Measurements from ENCODE around the gene UBE2V1.

DNA sequence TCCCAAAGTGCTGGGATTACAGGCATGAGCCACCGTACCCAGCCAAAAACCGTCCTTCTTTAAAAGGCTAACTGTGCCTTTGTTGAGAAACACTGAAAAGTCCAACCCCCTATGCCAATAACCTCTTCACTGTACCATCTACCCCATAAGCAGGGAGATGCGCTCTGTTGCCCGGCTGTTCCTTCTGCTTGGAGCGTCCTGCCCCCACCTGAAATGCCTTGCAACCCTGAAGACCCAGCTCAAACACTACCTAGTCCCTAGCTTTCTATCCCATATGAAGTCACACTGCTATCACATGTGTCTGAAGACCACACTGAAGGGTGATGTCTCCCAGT, 27.8 kb downstream of the UBE2V1 start:
- TF ChIP-seq RFX5 (IDR thresholded peaks at IDR 0.05; ENCODE audit: low read depth, low read length) = no peak
- no peak for TF ChIP-seq EZH2 (IDR thresholded peaks at IDR 0.05; ENCODE audit: borderline replicate concordance, control insufficient read depth, low read depth, low read length)
- TF ChIP-seq HDAC6 (IDR thresholded peaks at IDR 0.05; ENCODE audit: unreplicated experiment) = no peak
- TF ChIP-seq, protein P1, sequence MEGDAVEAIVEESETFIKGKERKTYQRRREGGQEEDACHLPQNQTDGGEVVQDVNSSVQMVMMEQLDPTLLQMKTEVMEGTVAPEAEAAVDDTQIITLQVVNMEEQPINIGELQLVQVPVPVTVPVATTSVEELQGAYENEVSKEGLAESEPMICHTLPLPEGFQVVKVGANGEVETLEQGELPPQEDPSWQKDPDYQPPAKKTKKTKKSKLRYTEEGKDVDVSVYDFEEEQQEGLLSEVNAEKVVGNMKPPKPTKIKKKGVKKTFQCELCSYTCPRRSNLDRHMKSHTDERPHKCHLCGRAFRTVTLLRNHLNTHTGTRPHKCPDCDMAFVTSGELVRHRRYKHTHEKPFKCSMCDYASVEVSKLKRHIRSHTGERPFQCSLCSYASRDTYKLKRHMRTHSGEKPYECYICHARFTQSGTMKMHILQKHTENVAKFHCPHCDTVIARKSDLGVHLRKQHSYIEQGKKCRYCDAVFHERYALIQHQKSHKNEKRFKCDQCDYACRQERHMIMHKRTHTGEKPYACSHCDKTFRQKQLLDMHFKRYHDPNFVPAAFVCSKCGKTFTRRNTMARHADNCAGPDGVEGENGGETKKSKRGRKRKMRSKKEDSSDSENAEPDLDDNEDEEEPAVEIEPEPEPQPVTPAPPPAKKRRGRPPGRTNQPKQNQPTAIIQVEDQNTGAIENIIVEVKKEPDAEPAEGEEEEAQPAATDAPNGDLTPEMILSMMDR (IDR thresholded peaks at IDR 0.05 in 2 of 3, conservative IDR thresholded peaks at IDR 0.05 in 1 of 3; ENCODE audit: control insufficient read depth in 2 of 3, extremely low read depth in 1 of 3, insufficient read depth in 1 of 3, low read depth in 3 of 3, low read length in 3 of 3) = no peak
- TF ChIP-seq, protein P2, sequence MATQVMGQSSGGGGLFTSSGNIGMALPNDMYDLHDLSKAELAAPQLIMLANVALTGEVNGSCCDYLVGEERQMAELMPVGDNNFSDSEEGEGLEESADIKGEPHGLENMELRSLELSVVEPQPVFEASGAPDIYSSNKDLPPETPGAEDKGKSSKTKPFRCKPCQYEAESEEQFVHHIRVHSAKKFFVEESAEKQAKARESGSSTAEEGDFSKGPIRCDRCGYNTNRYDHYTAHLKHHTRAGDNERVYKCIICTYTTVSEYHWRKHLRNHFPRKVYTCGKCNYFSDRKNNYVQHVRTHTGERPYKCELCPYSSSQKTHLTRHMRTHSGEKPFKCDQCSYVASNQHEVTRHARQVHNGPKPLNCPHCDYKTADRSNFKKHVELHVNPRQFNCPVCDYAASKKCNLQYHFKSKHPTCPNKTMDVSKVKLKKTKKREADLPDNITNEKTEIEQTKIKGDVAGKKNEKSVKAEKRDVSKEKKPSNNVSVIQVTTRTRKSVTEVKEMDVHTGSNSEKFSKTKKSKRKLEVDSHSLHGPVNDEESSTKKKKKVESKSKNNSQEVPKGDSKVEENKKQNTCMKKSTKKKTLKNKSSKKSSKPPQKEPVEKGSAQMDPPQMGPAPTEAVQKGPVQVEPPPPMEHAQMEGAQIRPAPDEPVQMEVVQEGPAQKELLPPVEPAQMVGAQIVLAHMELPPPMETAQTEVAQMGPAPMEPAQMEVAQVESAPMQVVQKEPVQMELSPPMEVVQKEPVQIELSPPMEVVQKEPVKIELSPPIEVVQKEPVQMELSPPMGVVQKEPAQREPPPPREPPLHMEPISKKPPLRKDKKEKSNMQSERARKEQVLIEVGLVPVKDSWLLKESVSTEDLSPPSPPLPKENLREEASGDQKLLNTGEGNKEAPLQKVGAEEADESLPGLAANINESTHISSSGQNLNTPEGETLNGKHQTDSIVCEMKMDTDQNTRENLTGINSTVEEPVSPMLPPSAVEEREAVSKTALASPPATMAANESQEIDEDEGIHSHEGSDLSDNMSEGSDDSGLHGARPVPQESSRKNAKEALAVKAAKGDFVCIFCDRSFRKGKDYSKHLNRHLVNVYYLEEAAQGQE (IDR thresholded peaks at IDR 0.05; ENCODE audit: low read depth, low read length) = no peak
- no peak for TF ChIP-seq NR2C2 (IDR thresholded peaks at IDR 0.05; ENCODE audit: borderline replicate concordance, control insufficient read depth, insufficient read length, low read depth)

Measured in GM12878 (cell line).